WERI-Rb-1 (cell line): ENCODE results near the gene UCP2.
A peak's percentile ranks its signal among the peaks of the same experiment; 100 is the strongest.

Source experiments
- DNase-seq: peaks from one replicate; pipeline ENCODE4 v3.0.0-alpha.2; 2020
- H3K27ac ChIP-seq: fragments of 250-450 bp; sonication (Bioruptor Pico); 2 replicates; pipeline ENCODE4 v1.5.1; 2020; ENCODE audit warnings: mild to moderate bottlenecking, moderate library complexity
- H3K27me3 ChIP-seq: fragments of 250-450 bp; sonication (Bioruptor Pico); 2 replicates; pipeline ENCODE4 v1.5.1; 2021; ENCODE audit warnings: mild to moderate bottlenecking, low read depth, moderate library complexity; ENCODE audit not compliant: insufficient read depth, severe bottlenecking
- H3K36me3 ChIP-seq: fragments of 250-450 bp; sonication (Bioruptor Pico); 2 replicates; pipeline ENCODE4 v1.5.1; 2020; ENCODE audit warnings: mild to moderate bottlenecking, moderate library complexity
- H3K4me3 ChIP-seq: 2 replicates; pipeline ENCODE4 v1.5.1; 2011; ENCODE audit warnings: low read depth, mild to moderate bottlenecking, control low read depth, low read length
- H3K9me3 ChIP-seq: fragments of 250-450 bp; sonication (Bioruptor Pico); 2 replicates; pipeline ENCODE4 v1.5.1; 2021; ENCODE audit warnings: mild to moderate bottlenecking, moderate library complexity; ENCODE audit not compliant: severe bottlenecking
- TF ChIP-seq, protein P1 (sequence below): IDR thresholded peaks from 2 replicates; pipeline ENCODE4 v1.5.1; 2011; ENCODE audit warnings: low read depth, mild to moderate bottlenecking, control low read depth, inconsistent platforms, low read length

UCP2 gene

DNA sequence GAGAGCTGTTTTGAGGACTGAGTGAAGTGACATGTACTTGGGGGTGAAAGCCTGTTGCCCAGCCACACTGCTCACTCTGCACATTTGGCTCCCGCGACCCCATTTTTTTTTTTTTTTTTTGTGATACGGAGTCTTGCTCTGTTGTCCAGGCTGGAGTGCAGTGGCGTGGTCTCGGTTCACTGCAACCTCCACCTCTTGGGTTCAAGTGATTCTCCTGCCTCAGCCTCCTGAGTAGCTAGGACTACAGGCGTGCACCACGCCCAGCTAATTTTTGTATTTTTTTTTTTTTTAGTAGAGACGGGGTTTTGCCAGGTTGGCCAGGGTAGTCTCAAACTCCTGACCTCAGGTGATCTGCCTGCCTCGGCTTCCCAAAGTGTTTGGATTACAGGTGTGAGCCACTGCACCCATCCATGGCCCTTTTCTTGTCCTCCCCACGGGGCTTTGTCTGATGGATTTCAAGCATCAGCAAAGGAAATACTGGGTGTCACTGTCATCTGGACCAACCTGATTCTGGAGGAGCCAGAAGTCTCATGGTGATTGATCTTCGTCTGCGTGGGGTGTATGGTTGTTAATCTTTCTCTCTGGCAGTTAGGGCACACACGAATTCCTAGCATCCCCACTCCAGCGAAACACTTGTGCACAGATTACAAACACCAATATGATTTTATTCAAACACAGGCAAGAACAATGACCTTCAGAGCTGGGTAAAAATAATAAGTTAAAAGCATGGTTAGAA is 29.6 kb upstream of the UCP2 start:
- Histone ChIP-seq H3K9me3 (no peaks in the 10 kb centered on the region), H3K36me3 (peaks cover 32% of the 10 kb centered on the region), H3K27me3 (no peaks in the 10 kb centered on the region), H3K4me3 (no peak overlapping the region), H3K27ac (no peak overlapping the region)
- DNase-seq: no peak
- TF ChIP-seq, protein P1, sequence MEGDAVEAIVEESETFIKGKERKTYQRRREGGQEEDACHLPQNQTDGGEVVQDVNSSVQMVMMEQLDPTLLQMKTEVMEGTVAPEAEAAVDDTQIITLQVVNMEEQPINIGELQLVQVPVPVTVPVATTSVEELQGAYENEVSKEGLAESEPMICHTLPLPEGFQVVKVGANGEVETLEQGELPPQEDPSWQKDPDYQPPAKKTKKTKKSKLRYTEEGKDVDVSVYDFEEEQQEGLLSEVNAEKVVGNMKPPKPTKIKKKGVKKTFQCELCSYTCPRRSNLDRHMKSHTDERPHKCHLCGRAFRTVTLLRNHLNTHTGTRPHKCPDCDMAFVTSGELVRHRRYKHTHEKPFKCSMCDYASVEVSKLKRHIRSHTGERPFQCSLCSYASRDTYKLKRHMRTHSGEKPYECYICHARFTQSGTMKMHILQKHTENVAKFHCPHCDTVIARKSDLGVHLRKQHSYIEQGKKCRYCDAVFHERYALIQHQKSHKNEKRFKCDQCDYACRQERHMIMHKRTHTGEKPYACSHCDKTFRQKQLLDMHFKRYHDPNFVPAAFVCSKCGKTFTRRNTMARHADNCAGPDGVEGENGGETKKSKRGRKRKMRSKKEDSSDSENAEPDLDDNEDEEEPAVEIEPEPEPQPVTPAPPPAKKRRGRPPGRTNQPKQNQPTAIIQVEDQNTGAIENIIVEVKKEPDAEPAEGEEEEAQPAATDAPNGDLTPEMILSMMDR: no peak

DNA sequence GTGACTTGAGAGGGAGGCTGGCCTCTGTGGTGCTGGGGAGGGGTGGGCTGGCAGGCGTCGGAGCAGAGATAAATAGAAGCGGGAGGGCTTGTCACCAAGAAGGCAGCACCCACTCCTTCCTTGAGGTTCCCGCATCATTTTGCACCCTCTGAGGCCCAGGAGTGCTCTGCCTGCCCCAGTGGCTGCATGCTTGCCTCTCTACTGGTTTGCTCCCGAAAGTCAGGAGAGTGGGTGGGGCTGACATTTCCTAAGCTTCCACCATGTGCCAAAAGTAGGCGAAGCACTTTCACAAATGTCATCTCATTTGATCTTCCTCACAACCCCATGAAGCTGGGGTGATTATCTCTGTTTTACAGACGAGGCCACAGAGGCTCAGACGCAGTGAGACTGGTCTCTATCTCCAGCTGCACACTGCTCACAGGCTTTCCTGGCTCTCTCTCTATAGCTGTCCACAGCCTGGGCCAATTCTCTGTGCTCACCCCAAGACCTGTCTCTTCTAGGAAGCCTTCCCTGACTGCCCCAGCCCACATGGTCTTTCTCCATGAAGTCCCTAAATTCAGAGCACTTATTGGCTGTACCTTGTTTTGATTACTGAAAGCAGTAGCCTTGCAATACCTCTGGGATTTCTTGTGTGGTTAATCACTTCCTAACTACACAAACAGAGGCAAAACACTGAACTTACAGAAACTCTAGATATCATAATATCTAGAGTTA is 28.9 kb upstream of the UCP2 start:
- no peaks in the 10 kb centered on the region for H3K27me3 ChIP-seq
- H3K27ac ChIP-seq: peak overlapping the region; percentile 55
- H3K4me3 ChIP-seq: no peak overlapping the region
- no peaks in the 10 kb centered on the region for H3K9me3 ChIP-seq
- no peak for DNase-seq
- TF ChIP-seq, protein P1: no peak
- H3K36me3 ChIP-seq: peaks cover 26% of the 10 kb centered on the region

DNA sequence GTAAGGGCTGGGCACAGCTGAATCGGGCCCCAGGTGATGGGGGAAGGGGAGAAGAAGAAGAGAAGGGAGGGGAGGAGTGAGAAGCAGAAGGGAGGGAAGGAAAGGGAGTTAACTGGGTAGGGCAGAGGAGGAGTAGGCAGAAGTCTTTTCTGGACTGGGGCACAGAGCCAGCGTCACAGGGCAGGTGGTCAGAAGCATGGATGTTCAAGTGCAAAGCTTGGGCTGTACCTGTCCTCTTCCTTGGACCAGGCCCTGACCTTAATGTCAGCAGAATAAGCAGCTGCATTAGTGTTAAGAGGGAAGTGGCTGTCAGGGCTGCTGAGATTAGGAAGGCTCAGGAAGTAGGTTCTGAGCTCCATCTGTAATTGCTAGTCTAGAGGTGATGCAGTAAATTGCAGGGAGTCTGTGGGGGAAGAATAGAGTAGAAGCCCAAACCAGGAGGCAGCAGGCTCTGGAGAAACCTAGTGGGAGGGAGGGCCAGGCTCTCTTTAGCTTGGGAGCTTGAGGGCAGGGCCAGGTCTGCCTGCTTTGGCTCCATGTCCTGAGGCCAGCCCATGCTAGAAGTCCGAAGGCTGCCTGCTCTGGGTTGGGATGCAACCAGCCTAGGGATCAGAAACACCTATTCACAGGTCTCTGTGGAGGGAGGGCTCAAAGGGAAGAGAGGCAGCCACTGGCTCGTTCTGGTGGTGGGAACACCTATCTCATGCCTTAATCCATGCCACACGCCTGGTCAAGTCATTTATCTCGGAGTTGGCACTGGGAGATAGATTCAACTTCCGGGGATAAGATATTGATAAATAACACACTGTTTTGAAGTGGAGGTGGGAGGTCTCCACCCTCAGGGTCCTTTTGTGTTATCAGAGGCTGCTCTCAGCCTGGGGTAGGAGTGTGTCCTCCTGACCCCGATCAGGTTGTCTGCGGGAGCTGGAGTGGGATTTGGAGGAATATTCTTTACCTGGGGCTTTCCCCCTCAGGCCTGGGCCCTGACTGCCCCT is 28.0 kb upstream of the UCP2 start:
- TF ChIP-seq, protein P1: no peak
- H3K9me3 ChIP-seq: no peaks in the 10 kb centered on the region
- no peak overlapping the region for H3K4me3 ChIP-seq
- H3K27me3 ChIP-seq: no peaks in the 10 kb centered on the region
- peaks cover 20% of the 10 kb centered on the region for H3K36me3 ChIP-seq
- H3K27ac ChIP-seq: peak overlapping the region; percentile 55
- DNase-seq: peak; percentile 57

DNA sequence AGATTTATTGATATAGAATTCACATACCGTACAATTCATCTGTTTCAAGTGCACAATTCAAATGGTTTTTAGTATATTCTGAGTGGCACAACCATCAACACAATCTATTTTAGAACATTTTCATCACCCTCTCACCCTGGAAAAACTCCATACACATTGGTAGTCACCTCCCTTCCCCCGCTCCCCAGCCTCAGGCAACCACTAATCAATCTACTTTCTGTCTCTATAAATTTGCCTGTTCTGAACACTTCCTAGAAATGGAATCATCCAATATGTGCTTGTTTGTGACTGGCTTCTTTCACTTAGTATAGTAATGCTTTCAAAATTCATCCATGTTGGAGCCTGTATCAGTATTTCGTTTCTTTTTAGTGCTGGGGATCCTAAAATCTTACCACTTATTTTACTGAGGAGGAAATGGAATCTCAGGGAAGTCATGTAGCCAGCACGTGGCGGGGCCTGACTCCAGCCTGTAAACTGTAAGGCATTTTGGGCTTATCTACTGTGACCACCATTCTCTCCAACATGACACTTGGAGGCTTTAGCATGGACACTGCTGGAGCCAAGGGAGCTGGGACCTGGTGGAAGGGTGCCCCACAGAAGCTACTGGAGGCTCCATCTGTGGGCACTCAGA is 27.1 kb upstream of the UCP2 start:
- Histone ChIP-seq H3K27me3 (no peaks in the 10 kb centered on the region), H3K27ac (peak overlapping the region; percentile 55; the same call in 1 of the 2 replicates), H3K4me3 (no peak overlapping the region), H3K9me3 (no peaks in the 10 kb centered on the region), H3K36me3 (peaks cover 14% of the 10 kb centered on the region)
- no peak for DNase-seq
- TF ChIP-seq, protein P1: no peak

DNA sequence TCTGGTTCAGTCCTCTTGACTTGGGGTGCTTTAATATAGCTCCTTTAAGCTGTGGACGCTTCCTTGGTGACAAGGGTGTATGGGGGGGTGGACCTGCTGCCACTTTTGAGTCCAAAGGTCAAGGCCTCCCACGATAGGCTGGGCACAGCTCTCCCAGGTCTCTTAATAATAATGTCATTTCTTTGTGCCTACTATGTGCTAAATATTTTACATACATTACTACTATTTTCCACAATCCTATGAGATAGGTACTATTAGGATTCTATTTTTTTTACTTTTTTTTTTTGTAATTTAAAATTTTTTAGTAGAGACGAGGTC is 26.5 kb upstream of the UCP2 start:
- Histone ChIP-seq H3K36me3 (peaks cover 12% of the 10 kb centered on the region; the same call in 1 of the 2 replicates), H3K4me3 (no peak overlapping the region), H3K27me3 (no peaks in the 10 kb centered on the region), H3K9me3 (no peaks in the 10 kb centered on the region), H3K27ac (no peak overlapping the region)
- TF ChIP-seq, protein P1: no peak
- DNase-seq: no peak
